HCT116 (cell line): ENCODE results near the gene LIPT2. TPM values are rescaled to one million over a fixed set of nuclear protein-coding genes. Genes with fewer than 3 reads are reported as not detected.
A peak's percentile ranks its signal among the peaks of the same experiment; 100 is the strongest.

Source experiments
- ATAC-seq: fragments of 200-7000 bp; cut with Tn5 transposase; 2 replicates; pipeline ENCODE4 v1.9.1; 2020; ENCODE audit warnings: mild to moderate bottlenecking, moderate library complexity
- BruUV-seq: library from RNA; stranded (reverse); fragments of 400-500 nt; replicated peaks from 2 replicates; lab custom pipeline; 2021; lab: Mats Ljungman, UMichigan
- CTCF ChIA-PET: fragments of 300-600 bp; sonication (Branson Sonifier 250); formaldehyde crosslinking; loops from one replicate; lab custom pipeline; 2021; ENCODE audit warnings: antibody characterized with exemption; lab: Charles Lee
- POLR2A ChIA-PET: fragments of 300-600, 350-600 bp; sonication (Branson Sonifier 250); formaldehyde crosslinking; loops from one replicate; lab custom pipeline; 2021; ENCODE audit warnings: antibody characterized with exemption; lab: Charles Lee
- RAD21 ChIA-PET, 2 experiments: fragments of 300-600 bp; sonication (Branson Sonifier 250); formaldehyde crosslinking; loops; one replicate each; lab custom pipeline; 2023; ENCODE audit warnings: low total read pairs in 2 of 2; ENCODE audit not compliant: uncharacterized antibody in 2 of 2, unreplicated experiment in 2 of 2, low non-redundant PET in 1 of 2; lab: Charles Lee
- DNase-seq: peaks from one replicate; pipeline ENCODE4 v3.0.0-alpha.2; 2010; ENCODE audit warnings: low read depth, low spot score
- H2AFZ ChIP-seq: fragments of 200-600 bp; shearing (Covaris generic), sonication (generic); 2 replicates; pipeline ENCODE4 v1.6.1; 2017; ENCODE audit warnings: low read depth, mixed run types, mixed read lengths, antibody characterized with exemption, low read length; ENCODE audit not compliant: poor library complexity, severe bottlenecking
- H3K27ac ChIP-seq: 2 replicates; pipeline ENCODE4 v1.5.1; 2012; ENCODE audit warnings: low read depth, low read length
- H3K27me3 ChIP-seq: fragments of 200-600 bp; sonication (generic); 2 replicates; pipeline ENCODE4 v1.6.1; 2016; ENCODE audit warnings: mixed run types, low read length, mixed read lengths; ENCODE audit not compliant: insufficient read depth
- H3K36me3 ChIP-seq, 2 experiments: fragments of 200-500 bp in 1 of 2; fragments of 200-600 bp in 1 of 2; sonication (Bioruptor generic) in 1 of 2; sonication (generic) in 1 of 2; 2 replicates each; pipeline versions ENCODE4 v1.5.1 to v1.6.1; 2014 to 2016; ENCODE audit warnings: low read length in 2 of 2, inconsistent platforms in 1 of 2, mixed read lengths in 1 of 2, mixed run types in 1 of 2; ENCODE audit not compliant: insufficient read depth in 2 of 2, control insufficient read depth in 1 of 2
- H3K4me1 ChIP-seq, 2 experiments: fragments of 200-600 bp in 1 of 2; sonication (generic) in 1 of 2; 2 replicates each; pipeline versions ENCODE4 v1.5.1 to v1.6.1; 2012 to 2017; ENCODE audit warnings: low read length in 2 of 2, inconsistent platforms in 1 of 2, mild to moderate bottlenecking in 1 of 2, mixed read lengths in 1 of 2, mixed run types in 1 of 2, moderate library complexity in 1 of 2; ENCODE audit not compliant: insufficient read depth in 2 of 2, control insufficient read depth in 1 of 2
- H3K4me2 ChIP-seq: fragments of 200-600 bp; sonication (generic); 2 replicates; pipeline ENCODE4 v1.6.1; 2017; ENCODE audit warnings: mixed run types, low read length, mixed read lengths
- H3K4me3 ChIP-seq, 2 experiments: fragments of 200-600 bp in 1 of 2; sonication (generic) in 1 of 2; replicated peaks in 1 of 2; 2 replicates each; pipeline ENCODE4 v1.5.1; 2011 to 2016; ENCODE audit warnings: low read length in 2 of 2, control low read depth in 1 of 2, low read depth in 1 of 2, mild to moderate bottlenecking in 1 of 2, mixed read lengths in 1 of 2, mixed run types in 1 of 2
- H3K79me2 ChIP-seq: fragments of 200-600 bp; sonication (generic); 2 replicates; pipeline ENCODE4 v1.6.1; 2017; ENCODE audit warnings: mild to moderate bottlenecking, mixed run types, low read length, moderate library complexity, mixed read lengths; ENCODE audit not compliant: insufficient read depth
- H3K9ac ChIP-seq: fragments of 200-600 bp; sonication (generic); 2 replicates; pipeline ENCODE4 v1.6.1; 2016; ENCODE audit warnings: low read length, mixed read lengths
- H3K9me2 ChIP-seq: fragments of 200-600 bp; sonication (generic), shearing (Covaris generic); 2 replicates; pipeline ENCODE4 v1.6.1; 2017; ENCODE audit warnings: mixed run types, mild to moderate bottlenecking, moderate library complexity; ENCODE audit not compliant: insufficient read depth
- H3K9me3 ChIP-seq, 2 experiments: fragments of 200-500 bp in 1 of 2; fragments of 200-600 bp in 1 of 2; sonication (Bioruptor generic) in 1 of 2; sonication (generic) in 1 of 2; 2 replicates each; pipeline ENCODE4 v1.6.1; 2014 to 2017; ENCODE audit warnings: low read length in 2 of 2, mixed read lengths in 2 of 2, inconsistent platforms in 1 of 2, low read depth in 1 of 2, mild to moderate bottlenecking in 1 of 2, mixed run types in 1 of 2, moderate library complexity in 1 of 2; ENCODE audit not compliant: control insufficient read depth in 1 of 2, insufficient read depth in 1 of 2
- H4K20me1 ChIP-seq: fragments of 200-600 bp; sonication (generic), shearing (Covaris generic); 2 replicates; pipeline ENCODE4 v1.6.1; 2017; ENCODE audit warnings: mixed run types, mild to moderate bottlenecking, moderate library complexity; ENCODE audit not compliant: insufficient read depth
- REST ChIP-seq: IDR thresholded peaks from 2 replicates; pipeline ENCODE4 v1.6.1; 2012; ENCODE audit warnings: low read depth
- SRF ChIP-seq: IDR thresholded peaks from 2 replicates; pipeline ENCODE4 v1.6.1; 2012; ENCODE audit warnings: low read depth
- intact Hi-C: fragments of 100-400 bp; cut with micrococcal nuclease; formaldehyde crosslinking; loops from 2 replicates; pipeline ENCODE4 v1.10.0; 2022
- total RNA-seq: library from RNA; stranded (reverse); gene quantifications from one replicate; pipeline ENCODE4 v1.2.1, GENCODE V29; 2021; ENCODE audit not compliant: unreplicated experiment
- TF ChIP-seq, protein P1 (sequence below): IDR thresholded peaks from 2 replicates; pipeline ENCODE4 v1.6.1; 2012

LIPT2 gene
- total RNA-seq, 1 experiment from 2014 or later = 3.4 TPM

DNA sequence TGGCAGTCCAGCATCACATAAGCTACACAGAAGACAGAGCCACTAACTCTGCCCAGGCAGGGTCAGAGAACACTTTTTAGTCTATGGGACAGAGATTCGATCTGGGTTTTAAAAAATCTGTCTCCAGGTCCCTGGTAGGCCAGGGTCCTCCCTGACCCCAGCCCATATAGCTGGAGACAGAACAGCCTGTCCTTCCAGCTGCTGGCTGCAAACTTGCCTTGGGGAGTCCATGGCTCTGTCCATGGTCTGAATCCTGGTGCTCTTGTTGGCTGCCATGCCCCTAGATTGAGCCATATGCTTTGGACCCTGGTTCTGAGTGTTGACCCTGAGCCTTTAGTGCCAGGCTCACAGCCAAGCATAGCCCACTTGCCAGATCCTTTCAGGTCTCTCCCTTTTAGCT lies 13.3 kb upstream of the LIPT2 start:
- no peak for ATAC-seq

More for the DNA sequence above, 13.3 kb upstream of the LIPT2 start:
- intact Hi-C loops = no loop called here
- Histone ChIP-seq H3K27me3 (no peaks in the 10 kb centered on the region), H3K4me2 (no peak overlapping the region), H3K9me2 (no peaks in the 10 kb centered on the region), H3K27ac (no peak overlapping the region), H3K9me3 (peaks cover 7 to 11% of the 10 kb centered on the region in 2 experiments; a peak in 3 of 4 replicates), H3K4me1 (peaks cover 0 to 5% of the 10 kb centered on the region in 2 experiments; a peak in 1 of 4 replicates), H3K4me3 (no peak overlapping the region), H3K36me3 (no peaks in the 10 kb centered on the region), H2AFZ (no peak overlapping the region), H4K20me1 (no peaks in the 10 kb centered on the region), H3K79me2 (no peaks in the 10 kb centered on the region), H3K9ac (no peak overlapping the region)
- TF ChIP-seq, protein P1, sequence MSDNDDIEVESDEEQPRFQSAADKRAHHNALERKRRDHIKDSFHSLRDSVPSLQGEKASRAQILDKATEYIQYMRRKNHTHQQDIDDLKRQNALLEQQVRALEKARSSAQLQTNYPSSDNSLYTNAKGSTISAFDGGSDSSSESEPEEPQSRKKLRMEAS = no peak
- peak; percentile 53 for TF ChIP-seq REST
- no peak for TF ChIP-seq SRF
- no TSS peak for BruUV-seq
- no peak for DNase-seq
- RAD21 ChIA-PET = no interaction called here
- POLR2A ChIA-PET = no interaction called here
- CTCF ChIA-PET = no interaction called here
